Right atrium auricular region (tissue), 2 donors: ENCODE data around the gene CORO7. TPM values are rescaled to one million over a fixed set of nuclear protein-coding genes. Genes with fewer than 3 reads are reported as not detected.

Experiments used
- DNase-seq: peaks from one replicate; pipeline ENCODE4 v3.0.0-alpha.2; 2019; ENCODE audit warnings: low spot score
- H3K27ac ChIP-seq, 2 donors: fragments of 200-600 bp; sonication (generic); 1 replicate in 1 of 2; 2 replicates in 1 of 2; pipeline ENCODE4 v1.5.1; 2016 to 2019
- H3K27me3 ChIP-seq, 2 donors: fragments of 200-600 bp; sonication (generic); one replicate each; pipeline versions ENCODE4 v1.5.1 to v1.6.0; 2017 to 2019
- H3K36me3 ChIP-seq: fragments of 200-600 bp; sonication (generic); one replicate; pipeline ENCODE4 v1.5.1; 2016
- H3K4me1 ChIP-seq, 2 donors: fragments of 200-600 bp; sonication (generic); one replicate each; pipeline versions ENCODE4 v1.5.1 to v1.6.0; 2017 to 2019
- H3K4me3 ChIP-seq, 2 donors: fragments of 200-600 bp; sonication (generic); 1 replicate in 1 of 2; 2 replicates in 1 of 2; pipeline ENCODE4 v1.5.1; 2017 to 2019; ENCODE audit warnings: mild to moderate bottlenecking in 1 of 2, moderate library complexity in 1 of 2
- H3K9me3 ChIP-seq, 2 donors: fragments of 200-600 bp; sonication (generic); one replicate each; pipeline ENCODE4 v1.5.1; 2019
- CTCF ChIP-seq, 2 donors: fragments of 200-600 bp; sonication (generic); IDR thresholded peaks; one replicate each; pipeline ENCODE4 v1.5.1; 2019; ENCODE audit warnings: antibody characterized with exemption in 2 of 2
- total RNA-seq, 2 donors: library from RNA; depleted of rRNA; stranded (reverse); fragments of >200 nt; gene quantifications; one replicate each; pipeline ENCODE4 v1.1.0, GENCODE V29; 2016

Gene CORO7
- total RNA-seq, 2 donors from 2014 or later: 10.3 TPM

- DNase-seq: no peak
- Histone ChIP-seq H3K27me3 (no peaks in the 10 kb centered on the region), H3K4me3 (no peak overlapping the region), H3K27ac (no peak overlapping the region), H3K36me3 (peaks cover 100% of the 10 kb centered on the region), H3K9me3 (no peaks in the 10 kb centered on the region), H3K4me1 (no peaks in the 10 kb centered on the region)
- TF ChIP-seq CTCF (IDR thresholded peaks at IDR 0.05): no peak
Observed at GRCh38 chr16:4443271-4443670, 26.9 kb upstream of the CORO7 start.

- no peaks in the 10 kb centered on the region for H3K27me3 ChIP-seq
- no peak for TF ChIP-seq CTCF (IDR thresholded peaks at IDR 0.05)
- H3K36me3 ChIP-seq: peaks cover 100% of the 10 kb centered on the region
- H3K9me3 ChIP-seq: no peaks in the 10 kb centered on the region
- no peak overlapping the region for H3K4me3 ChIP-seq
- H3K4me1 ChIP-seq: no peaks in the 10 kb centered on the region
- H3K27ac ChIP-seq: no peak overlapping the region
- DNase-seq: no peak
Observed at GRCh38 chr16:4442371-4442770, 26.0 kb upstream of the CORO7 start.

- Histone ChIP-seq H3K9me3 (no peaks in the 10 kb centered on the region), H3K36me3 (peaks cover 80% of the 10 kb centered on the region)
- TF ChIP-seq CTCF (IDR thresholded peaks at IDR 0.05): no peak
Observed at GRCh38 chr16:4437366-4437765, 21.0 kb upstream of the CORO7 start.

GRCh38 chr16:4435337-4436067 is 19.1 kb upstream of the CORO7 start:
- Histone ChIP-seq H3K36me3 (peaks cover 72% of the 10 kb centered on the region), H3K9me3 (no peaks in the 10 kb centered on the region), H3K27ac (no peak overlapping the region), H3K27me3 (no peaks in the 10 kb centered on the region), H3K4me3 (no peak overlapping the region), H3K4me1 (no peaks in the 10 kb centered on the region)
- DNase-seq: no peak
- no peak for TF ChIP-seq CTCF (IDR thresholded peaks at IDR 0.05)

More at GRCh38 chr16:4437366-4437765, 21.0 kb upstream of the CORO7 start:
- no peak overlapping the region for H3K27ac ChIP-seq
- no peaks in the 10 kb centered on the region for H3K27me3 ChIP-seq
- no peaks in the 10 kb centered on the region for H3K4me1 ChIP-seq
- DNase-seq: no peak
- H3K4me3 ChIP-seq: no peak overlapping the region

GRCh38 chr16:4433914-4434787 is 17.8 kb upstream of the CORO7 start:
- Histone ChIP-seq H3K27ac (no peak overlapping the region), H3K36me3 (peaks cover 59% of the 10 kb centered on the region), H3K4me1 (no peaks in the 10 kb centered on the region), H3K27me3 (no peaks in the 10 kb centered on the region), H3K9me3 (no peaks in the 10 kb centered on the region), H3K4me3 (no peak overlapping the region)
- DNase-seq: no peak
- no peak for TF ChIP-seq CTCF (IDR thresholded peaks at IDR 0.05)
